Naive B cell (primary cell): Measurements from ENCODE around the gene CSAD. TPM values are rescaled to one million over a fixed set of nuclear protein-coding genes. Genes with fewer than 3 reads are reported as not detected.
A peak's percentile ranks its signal among the peaks of the same experiment; 100 is the strongest.

ENCODE experiments used
- ATAC-seq, 2 donors: fragments of 150-1000 bp; cut with Tn5 transposase; 2 replicates each; pipeline ENCODE4 v1.10.0; 2021; ENCODE audit warnings: low read depth in 2 of 2, mild to moderate bottlenecking in 2 of 2, moderate library complexity in 2 of 2
- DNase-seq: peaks from one replicate; pipeline ENCODE4 v3.0.0; 2022
- H3K27ac Mint-ChIP-seq, 6 donors: one replicate each; pipeline ENCODE4 v1.8.0; 2020 to 2022; ENCODE audit warnings: mild to moderate bottlenecking in 6 of 6, mixed read lengths in 6 of 6, moderate library complexity in 5 of 6, inconsistent platforms in 2 of 6
- H3K27me3 Mint-ChIP-seq, 3 donors: one replicate each; pipeline ENCODE4 v1.8.0; 2021 to 2022; ENCODE audit warnings: mixed read lengths in 3 of 3, mild to moderate bottlenecking in 1 of 3
- H3K36me3 Mint-ChIP-seq, 2 donors: one replicate each; pipeline ENCODE4 v1.8.0; 2020 to 2022; ENCODE audit warnings: mixed read lengths in 2 of 2, inconsistent platforms in 1 of 2, mild to moderate bottlenecking in 1 of 2
- H3K4me1 Mint-ChIP-seq, 3 donors: one replicate each; pipeline ENCODE4 v1.8.0; 2020 to 2022; ENCODE audit warnings: mixed read lengths in 3 of 3, inconsistent platforms in 1 of 3, mild to moderate bottlenecking in 1 of 3, moderate library complexity in 1 of 3
- H3K4me3 Mint-ChIP-seq, 8 donors: one replicate each; pipeline ENCODE4 v1.8.0; 2020 to 2022; ENCODE audit warnings: mild to moderate bottlenecking in 8 of 8, mixed read lengths in 8 of 8, moderate library complexity in 8 of 8, inconsistent platforms in 2 of 8
- H3K9me3 Mint-ChIP-seq, 7 donors: one replicate each; pipeline ENCODE4 v1.8.0; 2020 to 2022; ENCODE audit warnings: mixed read lengths in 7 of 7, mild to moderate bottlenecking in 5 of 7, inconsistent platforms in 2 of 7, moderate library complexity in 1 of 7
- polyA plus RNA-seq, 6 donors: library from polyadenylated mRNA; unstranded; fragments of 300-500 nt; fragmentation: Illumina TruSeq; gene quantifications; one replicate each; pipeline ENCODE4 v1.2.3, GENCODE V29; 2021; ENCODE audit warnings: low read depth in 6 of 6

The CSAD gene
- polyA plus RNA-seq, 6 donors from 2014 or later = 0.19 to 1.8 (median 1.1) TPM

- H3K27ac Mint-ChIP-seq = peak overlapping the region in 2 of 6 donors; percentile 2 to 63
- no peak overlapping the region for H3K4me3 Mint-ChIP-seq
- no peaks in the 10 kb centered on the region for H3K27me3 Mint-ChIP-seq
- H3K36me3 Mint-ChIP-seq = no peaks in the 10 kb centered on the region
- DNase-seq (peak; percentile 81), ATAC-seq (peak; percentile 97 to 98)
- H3K9me3 Mint-ChIP-seq = no peaks in the 10 kb centered on the region
- peaks cover 9% of the 10 kb centered on the region in 3 donors for H3K4me1 Mint-ChIP-seq
Measured at GRCh38 chr12:53159195-53159839, 21.4 kb downstream of the CSAD start.

GRCh38 chr12:53152390-53152789 is 28.3 kb downstream of the CSAD start:
- H3K4me1 Mint-ChIP-seq = no peaks in the 10 kb centered on the region
- no peaks in the 10 kb centered on the region for H3K9me3 Mint-ChIP-seq
- H3K27me3 Mint-ChIP-seq = peaks cover 0 to 3% (median 0%) of the 10 kb centered on the region in 3 donors
- no peak for DNase-seq
- ATAC-seq = no peak
- H3K4me3 Mint-ChIP-seq = no peak overlapping the region
- no peaks in the 10 kb centered on the region for H3K36me3 Mint-ChIP-seq
- H3K27ac Mint-ChIP-seq = no peak overlapping the region

GRCh38 chr12:53151039-53151438 is 29.7 kb downstream of the CSAD start:
- DNase-seq (no peak), ATAC-seq (no peak)
- H3K9me3 Mint-ChIP-seq = no peaks in the 10 kb centered on the region
- peak overlapping the region in 1 of 8 donors; percentile 35 for H3K4me3 Mint-ChIP-seq
- no peak overlapping the region for H3K27ac Mint-ChIP-seq
- no peaks in the 10 kb centered on the region for H3K36me3 Mint-ChIP-seq
- H3K4me1 Mint-ChIP-seq = no peaks in the 10 kb centered on the region
- peaks cover 0 to 3% (median 0%) of the 10 kb centered on the region in 3 donors for H3K27me3 Mint-ChIP-seq

GRCh38 chr12:53147653-53148052 is 33.1 kb downstream of the CSAD start:
- peak overlapping the region in 1 of 8 donors; percentile 60 for H3K4me3 Mint-ChIP-seq

GRCh38 chr12:53147181-53147580 is 33.5 kb downstream of the CSAD start:
- H3K4me3 Mint-ChIP-seq = no peak overlapping the region
- H3K36me3 Mint-ChIP-seq = no peaks in the 10 kb centered on the region
- DNase-seq = no peak
- no peaks in the 10 kb centered on the region for H3K4me1 Mint-ChIP-seq
- H3K27me3 Mint-ChIP-seq = peaks cover 0 to 3% (median 0%) of the 10 kb centered on the region in 3 donors
- ATAC-seq = no peak
- no peaks in the 10 kb centered on the region for H3K9me3 Mint-ChIP-seq
- H3K27ac Mint-ChIP-seq = no peak overlapping the region

More at GRCh38 chr12:53147653-53148052, 33.1 kb downstream of the CSAD start:
- no peaks in the 10 kb centered on the region for H3K36me3 Mint-ChIP-seq
- peaks cover 0 to 3% (median 0%) of the 10 kb centered on the region in 3 donors for H3K27me3 Mint-ChIP-seq
- H3K27ac Mint-ChIP-seq = no peak overlapping the region
- H3K4me1 Mint-ChIP-seq = no peaks in the 10 kb centered on the region
- ATAC-seq (no peak), DNase-seq (no peak)
- H3K9me3 Mint-ChIP-seq = no peaks in the 10 kb centered on the region

- H3K4me1 Mint-ChIP-seq = no peaks in the 10 kb centered on the region
- no peaks in the 10 kb centered on the region for H3K9me3 Mint-ChIP-seq
- H3K36me3 Mint-ChIP-seq = no peaks in the 10 kb centered on the region
- H3K4me3 Mint-ChIP-seq = no peak overlapping the region
- peak overlapping the region in 2 of 6 donors; percentile 66 to 69 for H3K27ac Mint-ChIP-seq
- no peak for DNase-seq
- no peaks in the 10 kb centered on the region for H3K27me3 Mint-ChIP-seq
- ATAC-seq = no peak
Measured at GRCh38 chr12:53145383-53146260, 35.1 kb downstream of the CSAD start.

GRCh38 chr12:53143355-53143754 is 37.4 kb downstream of the CSAD start:
- H3K27ac Mint-ChIP-seq = no peak overlapping the region

GRCh38 chr12:53133722-53134121 is 47.0 kb downstream of the CSAD start:
- DNase-seq (no peak), ATAC-seq (no peak)
- H3K27me3 Mint-ChIP-seq = peaks cover 4 to 29% (median 18%) of the 10 kb centered on the region in 3 donors
- no peak overlapping the region for H3K4me3 Mint-ChIP-seq
- no peak overlapping the region for H3K27ac Mint-ChIP-seq
- peaks cover 7 to 12% (median 8%) of the 10 kb centered on the region in 3 donors for H3K4me1 Mint-ChIP-seq
- peaks cover 0 to 11% of the 10 kb centered on the region in 2 donors for H3K36me3 Mint-ChIP-seq
- H3K9me3 Mint-ChIP-seq = peaks cover 0 to 19% (median 14%) of the 10 kb centered on the region in 7 donors

More at GRCh38 chr12:53143355-53143754, 37.4 kb downstream of the CSAD start:
- peaks cover 0 to 8% (median 8%) of the 10 kb centered on the region in 3 donors for H3K27me3 Mint-ChIP-seq
- H3K4me1 Mint-ChIP-seq = no peaks in the 10 kb centered on the region
- no peak overlapping the region for H3K4me3 Mint-ChIP-seq
- H3K36me3 Mint-ChIP-seq = no peaks in the 10 kb centered on the region
- no peak for DNase-seq
- ATAC-seq = no peak
- H3K9me3 Mint-ChIP-seq = peaks cover 0 to 13% (median 4%) of the 10 kb centered on the region in 7 donors

GRCh38 chr12:53131844-53132243 is 48.9 kb downstream of the CSAD start:
- ATAC-seq (no peak), DNase-seq (no peak)
- H3K36me3 Mint-ChIP-seq = no peaks in the 10 kb centered on the region
- H3K9me3 Mint-ChIP-seq = peaks cover 0 to 8% (median 3%) of the 10 kb centered on the region in 7 donors
- H3K4me3 Mint-ChIP-seq = no peak overlapping the region
- H3K27ac Mint-ChIP-seq = no peak overlapping the region
- peaks cover 7 to 12% (median 8%) of the 10 kb centered on the region in 3 donors for H3K4me1 Mint-ChIP-seq
- peaks cover 4 to 23% (median 19%) of the 10 kb centered on the region in 3 donors for H3K27me3 Mint-ChIP-seq

- Mint-ChIP-seq H3K9me3 (no peaks in the 10 kb centered on the region), H3K27me3 (peaks cover 8 to 31% (median 26%) of the 10 kb centered on the region in 3 donors), H3K27ac (no peak overlapping the region), H3K4me3 (no peak overlapping the region), H3K36me3 (no peaks in the 10 kb centered on the region), H3K4me1 (peaks cover 7 to 12% (median 8%) of the 10 kb centered on the region in 3 donors)
- DNase-seq = no peak
- ATAC-seq = no peak
Measured at GRCh38 chr12:53128780-53129569, 51.8 kb downstream of the CSAD start.

- H3K4me3 Mint-ChIP-seq = no peak overlapping the region
- ATAC-seq (no peak), DNase-seq (no peak)
- H3K36me3 Mint-ChIP-seq = no peaks in the 10 kb centered on the region
- peak overlapping the region in 1 of 6 donors; percentile 21 for H3K27ac Mint-ChIP-seq
- peaks cover 7 to 12% (median 8%) of the 10 kb centered on the region in 3 donors for H3K4me1 Mint-ChIP-seq
- no peaks in the 10 kb centered on the region for H3K9me3 Mint-ChIP-seq
- peaks cover 8 to 31% (median 26%) of the 10 kb centered on the region in 3 donors for H3K27me3 Mint-ChIP-seq
Measured at GRCh38 chr12:53127169-53127568, 53.6 kb downstream of the CSAD start.

- Mint-ChIP-seq H3K36me3 (no peaks in the 10 kb centered on the region), H3K4me3 (no peak overlapping the region), H3K9me3 (no peaks in the 10 kb centered on the region), H3K27ac (peak overlapping the region in 1 of 6 donors; percentile 2), H3K27me3 (peaks cover 8 to 23% (median 17%) of the 10 kb centered on the region in 3 donors), H3K4me1 (peaks cover 3 to 4% (median 4%) of the 10 kb centered on the region in 3 donors)
- ATAC-seq (no peak), DNase-seq (no peak)
Measured at GRCh38 chr12:53124352-53124723, 56.4 kb downstream of the CSAD start.
